ENCODE measurements around the gene GTF2H2C. TPM values are rescaled to one million over a fixed set of nuclear protein-coding genes. Genes with fewer than 3 reads are reported as not detected.

Gene GTF2H2C
- total and polyA plus RNA-seq, 2 of the 4 experiments (the other 2 are of a cell fraction): 16.9 to 32.8 TPM

DNA sequence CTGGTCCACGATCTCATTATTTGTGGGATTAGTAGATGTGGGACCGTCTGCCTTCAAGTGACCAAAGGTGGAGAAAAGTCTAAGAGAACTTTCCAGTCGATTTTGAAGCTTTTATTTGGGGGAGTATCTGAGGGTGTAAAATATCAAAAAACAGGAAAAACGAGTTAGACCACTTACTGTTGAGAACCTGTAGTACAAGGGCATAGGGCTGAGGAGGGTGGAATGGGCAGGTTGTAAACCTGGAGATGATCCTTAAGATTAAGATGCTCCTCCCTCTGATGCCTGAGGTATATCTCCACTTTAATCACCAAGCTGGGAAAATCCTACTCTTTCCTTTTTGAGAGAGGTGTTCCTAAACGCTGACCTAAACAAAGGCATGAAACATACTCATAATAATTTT, 32.0 kb upstream of the GTF2H2C start:
- DNase-seq: no peak
- Histone ChIP-seq H2AFZ (replicated peaks; ENCODE audit: low read length, poor library complexity) (no peak overlapping the region), H4K20me1 (ENCODE audit: insufficient read depth, low read length) (no peaks in the 10 kb centered on the region), H2BK120ac (ENCODE audit: low read depth, low read length) (no peak overlapping the region), H4K91ac (ENCODE audit: insufficient read depth, low read depth, low read length) (no peak overlapping the region), H2BK15ac (ENCODE audit: low read depth, low read length) (no peak overlapping the region), H3K4me3 (ENCODE audit: insufficient read depth, low read depth, low read length) (no peak overlapping the region), H3K56ac (ENCODE audit: extremely low read depth, insufficient read depth, low read length) (no peak overlapping the region), H3K18ac (ENCODE audit: low read depth, low read length) (no peak overlapping the region), H3K14ac (replicated peaks; ENCODE audit: low read depth, low read length) (no peak overlapping the region), H4K5ac (ENCODE audit: low read depth, low read length) (no peak overlapping the region), H3K79me1 (ENCODE audit: low read depth in 1 of 2, low read length in 2 of 2) (no peaks in the 10 kb centered on the region), H3K4me2 (ENCODE audit: low read depth, low read length) (no peak overlapping the region), H2AK9ac (replicated peaks; ENCODE audit: low read depth, low read length, poor library complexity) (no peak overlapping the region), H3K9me1 (ENCODE audit: insufficient read depth, low read length) (no peaks in the 10 kb centered on the region), H2AK5ac (ENCODE audit: low read depth, low read length) (no peak overlapping the region), H3K27me3 (ENCODE audit: control insufficient read depth, insufficient read depth, low read length) (peaks cover 25% of the 10 kb centered on the region), H4K8ac (ENCODE audit: low read depth in 2 of 2, low read length in 2 of 2) (no peak overlapping the region), H3K4me1 (ENCODE audit: control insufficient read depth, insufficient read depth, low read length) (no peaks in the 10 kb centered on the region), H3K9ac (ENCODE audit: low read depth, low read length) (no peak overlapping the region), H3K27ac (ENCODE audit: insufficient read depth, low read length) (no peak overlapping the region), H3K36me3 (ENCODE audit: control insufficient read depth, insufficient read depth, low read length) (no peaks in the 10 kb centered on the region), H3K23ac (ENCODE audit: low read depth, low read length) (no peak overlapping the region), H3K4ac (ENCODE audit: low read depth, low read length) (no peak overlapping the region), H2BK20ac (ENCODE audit: low read depth, low read length) (no peak overlapping the region), H3K9me3 (ENCODE audit: control insufficient read depth, insufficient read depth, low read length) (no peaks in the 10 kb centered on the region), H2BK5ac (ENCODE audit: low read depth, low read length, poor library complexity, severe bottlenecking) (no peak overlapping the region)
- dilution Hi-C loops (cut with HindIII; ENCODE audit: low sequenced_read_pairs, unreplicated experiment): no loop called here
- intact Hi-C loops (cut with micrococcal nuclease): no loop called here
- TF ChIP-seq CEBPB (IDR thresholded peaks at IDR 0.05; ENCODE audit: low read depth, low read length): no peak
- TF ChIP-seq CHD1 (IDR thresholded peaks at IDR 0.05; ENCODE audit: low read depth, low read length): no peak
- no peak for TF ChIP-seq POLR2A (IDR thresholded peaks at IDR 0.05; ENCODE audit: low read depth, low read length)
- TF ChIP-seq MAZ (IDR thresholded peaks at IDR 0.05; ENCODE audit: borderline replicate concordance, low read depth, low read length): no peak
- TF ChIP-seq MAFK (IDR thresholded peaks at IDR 0.05; ENCODE audit: low read depth, low read length): no peak
- no peak for TF ChIP-seq MXI1 (IDR thresholded peaks at IDR 0.05; ENCODE audit: borderline replicate concordance, low read depth, low read length)
- no peak for TF ChIP-seq RCOR1 (IDR thresholded peaks at IDR 0.05; ENCODE audit: insufficient replicate concordance, low read length)
- TF ChIP-seq, protein P1, sequence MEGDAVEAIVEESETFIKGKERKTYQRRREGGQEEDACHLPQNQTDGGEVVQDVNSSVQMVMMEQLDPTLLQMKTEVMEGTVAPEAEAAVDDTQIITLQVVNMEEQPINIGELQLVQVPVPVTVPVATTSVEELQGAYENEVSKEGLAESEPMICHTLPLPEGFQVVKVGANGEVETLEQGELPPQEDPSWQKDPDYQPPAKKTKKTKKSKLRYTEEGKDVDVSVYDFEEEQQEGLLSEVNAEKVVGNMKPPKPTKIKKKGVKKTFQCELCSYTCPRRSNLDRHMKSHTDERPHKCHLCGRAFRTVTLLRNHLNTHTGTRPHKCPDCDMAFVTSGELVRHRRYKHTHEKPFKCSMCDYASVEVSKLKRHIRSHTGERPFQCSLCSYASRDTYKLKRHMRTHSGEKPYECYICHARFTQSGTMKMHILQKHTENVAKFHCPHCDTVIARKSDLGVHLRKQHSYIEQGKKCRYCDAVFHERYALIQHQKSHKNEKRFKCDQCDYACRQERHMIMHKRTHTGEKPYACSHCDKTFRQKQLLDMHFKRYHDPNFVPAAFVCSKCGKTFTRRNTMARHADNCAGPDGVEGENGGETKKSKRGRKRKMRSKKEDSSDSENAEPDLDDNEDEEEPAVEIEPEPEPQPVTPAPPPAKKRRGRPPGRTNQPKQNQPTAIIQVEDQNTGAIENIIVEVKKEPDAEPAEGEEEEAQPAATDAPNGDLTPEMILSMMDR (conservative IDR thresholded peaks at IDR 0.05; ENCODE audit: low read depth, low read length): no peak
- no peak for TF ChIP-seq FOS (IDR thresholded peaks at IDR 0.05; ENCODE audit: low read depth, low read length)
- ATAC-seq (ENCODE audit: low read depth): no peak
- ChIA-PET CTCF (no interaction called here), POLR2A (ENCODE audit: unreplicated experiment) (no interaction called here)
- in situ Hi-C loops (cut with MboI; ENCODE audit: low sequenced_read_pairs): no loop called here
- WGBS, 2 experiments (ENCODE audit: extremely low coverage in 2 of 2, insufficient read length in 1 of 2): 57% methylated on average over 3 of the region's 5 CpGs; no CpG with 5 or more reads in 1 of the 2 experiments
- BruUV-seq (replicated peaks): no TSS peak

Measured in IMR-90 (cell line).